ENCODE results near the gene HADHB.

Gene HADHB

DNA sequence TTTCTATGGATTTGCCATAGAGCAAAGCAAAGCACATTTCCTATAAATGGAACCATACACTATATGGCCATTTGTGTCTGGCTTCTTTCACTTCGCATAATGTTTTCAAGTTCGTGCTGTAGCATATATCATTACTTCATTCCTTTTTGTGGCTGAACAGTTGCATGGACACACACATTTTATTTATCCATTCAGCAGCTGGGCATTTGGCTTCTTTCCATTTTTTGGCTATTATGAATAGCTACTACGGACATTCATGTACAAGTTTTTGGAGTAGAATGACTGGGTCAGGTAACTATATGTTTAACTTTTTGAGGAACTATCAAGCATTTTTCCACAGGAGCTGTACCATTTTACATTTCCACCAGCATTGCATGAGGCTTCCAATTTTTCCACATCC, 90.5 kb downstream of the HADHB start:
- TF ChIP-seq, protein P1, sequence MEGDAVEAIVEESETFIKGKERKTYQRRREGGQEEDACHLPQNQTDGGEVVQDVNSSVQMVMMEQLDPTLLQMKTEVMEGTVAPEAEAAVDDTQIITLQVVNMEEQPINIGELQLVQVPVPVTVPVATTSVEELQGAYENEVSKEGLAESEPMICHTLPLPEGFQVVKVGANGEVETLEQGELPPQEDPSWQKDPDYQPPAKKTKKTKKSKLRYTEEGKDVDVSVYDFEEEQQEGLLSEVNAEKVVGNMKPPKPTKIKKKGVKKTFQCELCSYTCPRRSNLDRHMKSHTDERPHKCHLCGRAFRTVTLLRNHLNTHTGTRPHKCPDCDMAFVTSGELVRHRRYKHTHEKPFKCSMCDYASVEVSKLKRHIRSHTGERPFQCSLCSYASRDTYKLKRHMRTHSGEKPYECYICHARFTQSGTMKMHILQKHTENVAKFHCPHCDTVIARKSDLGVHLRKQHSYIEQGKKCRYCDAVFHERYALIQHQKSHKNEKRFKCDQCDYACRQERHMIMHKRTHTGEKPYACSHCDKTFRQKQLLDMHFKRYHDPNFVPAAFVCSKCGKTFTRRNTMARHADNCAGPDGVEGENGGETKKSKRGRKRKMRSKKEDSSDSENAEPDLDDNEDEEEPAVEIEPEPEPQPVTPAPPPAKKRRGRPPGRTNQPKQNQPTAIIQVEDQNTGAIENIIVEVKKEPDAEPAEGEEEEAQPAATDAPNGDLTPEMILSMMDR (IDR thresholded peaks at IDR 0.05) = no peak
- no peak overlapping the region for H3K27ac ChIP-seq
- H3K4me3 ChIP-seq = no peak overlapping the region
- no peak for DNase-seq (ENCODE audit: low spot score)

DNA sequence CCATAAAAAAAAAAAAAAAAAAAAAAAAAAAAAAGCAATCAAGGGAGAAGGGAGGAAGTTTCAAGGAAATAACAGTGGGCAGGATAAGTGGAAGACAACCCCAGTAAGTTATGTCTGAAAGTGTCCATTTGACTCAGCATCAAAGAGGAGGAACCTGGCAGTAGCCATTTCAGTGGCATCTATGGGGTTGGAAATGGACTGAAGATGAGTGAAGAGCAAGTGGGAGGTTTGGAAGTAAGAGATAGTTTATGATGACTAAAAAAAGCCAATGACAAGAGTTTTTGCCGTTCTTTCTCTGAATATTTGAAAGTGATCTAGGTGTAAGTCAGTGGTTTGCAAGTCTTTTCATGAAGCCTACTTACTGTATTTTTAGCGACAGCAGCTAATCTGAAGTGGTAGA, 92.0 kb downstream of the HADHB start:
- H3K4me3 ChIP-seq = no peak overlapping the region
- TF ChIP-seq, protein P1 (IDR thresholded peaks at IDR 0.05) = no peak
- no peak for DNase-seq (ENCODE audit: low spot score)
- H3K27ac ChIP-seq = no peak overlapping the region

DNA sequence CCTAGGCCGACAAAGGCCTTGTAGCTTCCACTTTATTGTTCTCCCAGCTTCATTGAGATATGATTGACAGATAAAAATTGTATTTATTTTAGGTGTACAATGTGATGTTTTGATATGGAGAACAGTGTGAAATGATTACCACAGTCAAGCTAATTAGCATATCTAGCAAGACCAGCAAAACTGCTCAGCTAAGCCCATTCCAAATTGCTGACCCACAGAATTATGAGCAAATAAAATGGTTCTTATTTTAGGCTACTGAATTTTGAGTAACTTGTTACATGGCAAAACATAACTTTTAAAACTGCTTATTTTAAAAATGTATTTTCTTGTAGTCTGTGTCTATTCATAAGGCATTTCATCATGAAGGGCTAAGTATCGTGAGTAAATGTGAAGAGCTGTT, 92.6 kb downstream of the HADHB start:
- Histone ChIP-seq H3K27ac (no peak overlapping the region), H3K4me3 (no peak overlapping the region)
- TF ChIP-seq, protein P1 (IDR thresholded peaks at IDR 0.05) = no peak
- DNase-seq (ENCODE audit: low spot score) = no peak

Data from coronary artery (tissue), 2 donors.